Loucy (cell line): ENCODE data around the gene TSSC4.

ENCODE experiments used
- EZH2phosphoT487 ChIP-seq: fragments of 200-600 bp; IDR thresholded peaks from 2 replicates; pipeline ENCODE4 v1.6.1; 2018; ENCODE audit warnings: antibody characterized with exemption, mild to moderate bottlenecking, moderate library complexity, borderline replicate concordance
- TF ChIP-seq, protein P1 (sequence below): fragments of 200-600 bp; sonication (generic); conservative IDR thresholded peaks from 2 replicates; pipeline ENCODE4 v1.5.1; 2014; ENCODE audit warnings: mild to moderate bottlenecking, antibody characterized with exemption, low read length

DNA sequence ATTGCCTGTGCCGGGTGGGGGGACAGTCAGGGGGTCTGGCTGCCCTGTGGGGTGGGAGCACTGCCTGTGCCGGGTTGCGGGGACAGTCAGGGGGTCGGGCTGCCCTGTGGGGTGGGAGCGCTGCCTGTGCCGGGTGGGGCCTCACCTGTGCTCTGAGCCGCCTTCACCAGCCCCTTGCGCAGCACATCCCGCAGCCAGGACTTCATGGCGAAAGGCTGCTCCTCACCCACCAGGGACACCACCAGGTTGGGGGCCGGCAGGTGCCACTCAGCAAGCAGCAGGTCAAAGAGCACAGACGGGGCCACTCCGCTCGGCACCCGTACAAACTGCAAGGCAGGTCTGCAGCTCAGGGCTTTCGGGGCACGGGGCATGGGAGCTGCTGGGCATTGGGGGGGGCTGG is 21.4 kb downstream of the TSSC4 start:
- TF ChIP-seq, protein P1, sequence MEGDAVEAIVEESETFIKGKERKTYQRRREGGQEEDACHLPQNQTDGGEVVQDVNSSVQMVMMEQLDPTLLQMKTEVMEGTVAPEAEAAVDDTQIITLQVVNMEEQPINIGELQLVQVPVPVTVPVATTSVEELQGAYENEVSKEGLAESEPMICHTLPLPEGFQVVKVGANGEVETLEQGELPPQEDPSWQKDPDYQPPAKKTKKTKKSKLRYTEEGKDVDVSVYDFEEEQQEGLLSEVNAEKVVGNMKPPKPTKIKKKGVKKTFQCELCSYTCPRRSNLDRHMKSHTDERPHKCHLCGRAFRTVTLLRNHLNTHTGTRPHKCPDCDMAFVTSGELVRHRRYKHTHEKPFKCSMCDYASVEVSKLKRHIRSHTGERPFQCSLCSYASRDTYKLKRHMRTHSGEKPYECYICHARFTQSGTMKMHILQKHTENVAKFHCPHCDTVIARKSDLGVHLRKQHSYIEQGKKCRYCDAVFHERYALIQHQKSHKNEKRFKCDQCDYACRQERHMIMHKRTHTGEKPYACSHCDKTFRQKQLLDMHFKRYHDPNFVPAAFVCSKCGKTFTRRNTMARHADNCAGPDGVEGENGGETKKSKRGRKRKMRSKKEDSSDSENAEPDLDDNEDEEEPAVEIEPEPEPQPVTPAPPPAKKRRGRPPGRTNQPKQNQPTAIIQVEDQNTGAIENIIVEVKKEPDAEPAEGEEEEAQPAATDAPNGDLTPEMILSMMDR: no peak
- TF ChIP-seq EZH2phosphoT487: no peak
